IMR-90 (cell line): ENCODE data around the gene OR14C36. TPM values are rescaled to one million over a fixed set of nuclear protein-coding genes. Genes with fewer than 3 reads are reported as not detected.

Source experiments
- ATAC-seq: fragments of 200-7000 bp; cut with Tn5 transposase; 2 replicates; pipeline ENCODE4 v1.9.1; 2020; ENCODE audit warnings: low read depth, mild to moderate bottlenecking, moderate library complexity
- BruUV-seq: library from RNA; stranded (reverse); fragments of 400-500 nt; replicated peaks from 2 replicates; lab custom pipeline; 2021; lab: Mats Ljungman, UMichigan
- CTCF ChIA-PET: fragments of 300-600 bp; formaldehyde crosslinking; extraction: SDS; loops from one replicate; lab custom pipeline; 2021; ENCODE audit warnings: antibody characterized with exemption; lab: Yijun Ruan, JAX
- POLR2A ChIA-PET: fragments of 300-600 bp; sonication (Branson Sonifier 250); formaldehyde crosslinking; loops from one replicate; lab custom pipeline; 2022; ENCODE audit warnings: antibody characterized with exemption; ENCODE audit not compliant: unreplicated experiment; lab: Charles Lee
- DNase-seq: peaks from one replicate; pipeline ENCODE4 v3.0.0; 2013
- H2AFZ ChIP-seq: replicated peaks from 2 replicates; pipeline ENCODE3; 2013; ENCODE audit warnings: low read length, mild to moderate bottlenecking; ENCODE audit not compliant: poor library complexity
- H2AK5ac ChIP-seq: 2 replicates; pipeline ENCODE4 v1.6.1; 2013; ENCODE audit warnings: low read depth, low read length, inconsistent platforms
- H2AK9ac ChIP-seq: replicated peaks from 2 replicates; pipeline ENCODE3; 2013; ENCODE audit warnings: mild to moderate bottlenecking, low read depth, low read length, moderate library complexity; ENCODE audit not compliant: poor library complexity
- H2BK120ac ChIP-seq: 2 replicates; pipeline ENCODE4 v1.6.1; 2013; ENCODE audit warnings: low read depth, low read length, inconsistent platforms
- H2BK15ac ChIP-seq: 3 replicates; pipeline ENCODE4 v1.6.1; 2013; ENCODE audit warnings: low read depth, low read length, inconsistent platforms
- H2BK20ac ChIP-seq: 2 replicates; pipeline ENCODE4 v1.6.1; 2013; ENCODE audit warnings: low read depth, mild to moderate bottlenecking, inconsistent platforms, low read length, moderate library complexity
- H2BK5ac ChIP-seq: 2 replicates; pipeline ENCODE4 v1.6.1; 2013; ENCODE audit warnings: mild to moderate bottlenecking, low read depth, low read length, inconsistent platforms; ENCODE audit not compliant: poor library complexity, severe bottlenecking
- H3K14ac ChIP-seq: replicated peaks from 2 replicates; pipeline ENCODE4 v1.6.1; 2013; ENCODE audit warnings: low read depth, low read length, inconsistent platforms
- H3K18ac ChIP-seq: 2 replicates; pipeline ENCODE4 v1.6.1; 2013; ENCODE audit warnings: low read depth, low read length, control low read depth
- H3K23ac ChIP-seq: 2 replicates; pipeline ENCODE4 v1.6.1; 2013; ENCODE audit warnings: low read depth, low read length, inconsistent platforms
- H3K27ac ChIP-seq: 2 replicates; pipeline ENCODE4 v1.5.1; 2013; ENCODE audit warnings: mild to moderate bottlenecking, control low read depth, low read length; ENCODE audit not compliant: insufficient read depth
- H3K27me3 ChIP-seq: 2 replicates; pipeline ENCODE4 v1.6.1; 2013; ENCODE audit warnings: low read length; ENCODE audit not compliant: control insufficient read depth, insufficient read depth
- H3K36me3 ChIP-seq: 2 replicates; pipeline ENCODE4 v1.6.1; 2013; ENCODE audit warnings: low read length, mixed read lengths; ENCODE audit not compliant: control insufficient read depth, insufficient read depth
- H3K4ac ChIP-seq: 2 replicates; pipeline ENCODE4 v1.6.1; 2013; ENCODE audit warnings: low read depth, low read length, inconsistent platforms
- H3K4me1 ChIP-seq: 2 replicates; pipeline ENCODE4 v1.6.1; 2013; ENCODE audit warnings: low read length, mixed read lengths; ENCODE audit not compliant: control insufficient read depth, insufficient read depth
- H3K4me2 ChIP-seq: 2 replicates; pipeline ENCODE4 v1.6.1; 2013; ENCODE audit warnings: low read depth, mild to moderate bottlenecking, control low read depth, low read length, moderate library complexity
- H3K4me3 ChIP-seq: 2 replicates; pipeline ENCODE4 v1.5.1; 2013; ENCODE audit warnings: low read depth, mild to moderate bottlenecking, control low read depth, low read length, moderate library complexity; ENCODE audit not compliant: insufficient read depth
- H3K56ac ChIP-seq: 2 replicates; pipeline ENCODE4 v1.6.1; 2013; ENCODE audit warnings: low read length, inconsistent platforms; ENCODE audit not compliant: insufficient read depth; ENCODE audit errors: extremely low read depth
- H3K79me1 ChIP-seq, 2 experiments: 2 replicates each; pipeline ENCODE4 v1.6.1; 2013; ENCODE audit warnings: low read length in 2 of 2, inconsistent platforms in 1 of 2, low read depth in 1 of 2
- H3K9ac ChIP-seq: 2 replicates; pipeline ENCODE4 v1.6.1; 2013; ENCODE audit warnings: low read depth, low read length, control low read depth
- H3K9me1 ChIP-seq: 2 replicates; pipeline ENCODE4 v1.6.1; 2013; ENCODE audit warnings: low read length, inconsistent platforms; ENCODE audit not compliant: insufficient read depth
- H3K9me3 ChIP-seq: 2 replicates; pipeline ENCODE4 v1.6.1; 2013; ENCODE audit warnings: low read length; ENCODE audit not compliant: control insufficient read depth, insufficient read depth
- H4K20me1 ChIP-seq: 2 replicates; pipeline ENCODE4 v1.6.1; 2013; ENCODE audit warnings: low read length, inconsistent platforms; ENCODE audit not compliant: insufficient read depth
- H4K5ac ChIP-seq: 2 replicates; pipeline ENCODE4 v1.6.1; 2013; ENCODE audit warnings: mild to moderate bottlenecking, low read depth, low read length, control low read depth
- H4K8ac ChIP-seq, 2 experiments: 2 replicates each; pipeline ENCODE4 v1.6.1; 2013; ENCODE audit warnings: low read depth in 2 of 2, low read length in 2 of 2, control low read depth in 1 of 2, inconsistent platforms in 1 of 2
- H4K91ac ChIP-seq: 2 replicates; pipeline ENCODE4 v1.6.1; 2013; ENCODE audit warnings: low read depth, low read length, inconsistent platforms; ENCODE audit not compliant: insufficient read depth
- CHD1 ChIP-seq: IDR thresholded peaks from 2 replicates; pipeline ENCODE4 v1.6.1; 2012; ENCODE audit warnings: low read depth, low read length, improper control_type of control experiment
- WGBS, 2 experiments: methylation state at CpG; one replicate each; pipeline versions ENCODE4 v1.1.5 to v1.1.7; 2013; ENCODE audit warnings: missing lambda C conversion rate in 2 of 2; ENCODE audit not compliant: insufficient read length in 1 of 2; ENCODE audit errors: extremely low coverage in 2 of 2; 5-methylcytosine and 5-hydroxymethylcytosine counted together
- dilution Hi-C: fragments of 300-500 bp; cut with HindIII; formaldehyde crosslinking; loops from one replicate; pipeline ENCODE4 v1.14.3; 2018; ENCODE audit warnings: low sequenced_read_pairs; ENCODE audit not compliant: unreplicated experiment
- in situ Hi-C: fragments of 300-500 bp; cut with MboI; formaldehyde crosslinking; loops from 3 replicates; pipeline ENCODE4 v1.14.3; 2019; ENCODE audit warnings: low sequenced_read_pairs, inconsistent platforms, mixed read lengths
- intact Hi-C: fragments of 100-400 bp; cut with micrococcal nuclease; formaldehyde crosslinking; loops from 2 replicates; pipeline ENCODE4 v1.10.0; 2022
- polyA plus RNA-seq, 3 experiments: library from polyadenylated mRNA; depleted of rRNA; stranded (reverse); fragments of >200 nt; gene quantifications; 2 replicates each; pipeline ENCODE4 v1.2.3, GENCODE V29; 2012; ENCODE audit warnings: low replicate concordance in 1 of 3
- total RNA-seq: library from RNA; depleted of rRNA; stranded (reverse); fragments of >200 nt; gene quantifications from 2 replicates; pipeline ENCODE4 v1.2.3, GENCODE V29; 2012

OR14C36 gene
- total and polyA plus RNA-seq, 2 of the 4 experiments (the other 2 are of a cell fraction), result not detected

DNA sequence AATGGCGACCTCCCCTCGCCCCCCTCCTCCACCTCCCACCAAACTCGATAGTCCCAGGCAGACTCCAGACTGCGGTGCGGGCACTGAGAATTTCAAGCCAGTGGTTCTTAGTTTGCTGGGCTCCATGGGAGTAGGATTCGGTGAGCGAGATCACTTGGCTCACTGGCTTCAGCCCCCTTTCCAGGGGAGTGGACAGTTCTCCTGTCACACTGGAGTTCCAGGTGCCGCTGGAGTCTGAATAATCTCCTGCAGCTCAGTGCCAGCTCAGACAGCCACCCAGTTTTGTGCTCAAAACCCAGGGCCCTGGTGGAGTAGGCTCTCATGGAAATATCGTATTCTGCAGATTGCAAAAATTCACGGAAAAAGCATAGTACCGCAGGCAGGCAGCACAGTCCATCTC is 31.8 kb upstream of the OR14C36 start:
- Histone ChIP-seq H3K4ac (no peak overlapping the region), H3K18ac (no peak overlapping the region), H3K79me1 (no peaks in the 10 kb centered on the region), H2BK20ac (no peak overlapping the region), H2AFZ (no peak overlapping the region), H4K91ac (no peak overlapping the region), H3K27me3 (no peaks in the 10 kb centered on the region), H3K4me3 (no peak overlapping the region), H3K4me2 (no peak overlapping the region), H3K14ac (no peak overlapping the region), H2AK5ac (no peak overlapping the region), H3K9me3 (peaks cover 18% of the 10 kb centered on the region), H3K36me3 (no peaks in the 10 kb centered on the region), H2BK120ac (no peak overlapping the region), H3K27ac (no peak overlapping the region), H2BK5ac (no peak overlapping the region), H2AK9ac (no peak overlapping the region), H4K8ac (no peak overlapping the region), H4K20me1 (no peaks in the 10 kb centered on the region), H4K5ac (no peak overlapping the region), H3K4me1 (no peaks in the 10 kb centered on the region), H2BK15ac (no peak overlapping the region), H3K56ac (no peak overlapping the region), H3K9ac (no peak overlapping the region), H3K9me1 (no peaks in the 10 kb centered on the region), H3K23ac (no peak overlapping the region)
- intact Hi-C loops (no loop called here), in situ Hi-C loops (no loop called here), dilution Hi-C loops (no loop called here)
- no peak for DNase-seq
- BruUV-seq, result no TSS peak
- no CpG with 5 or more reads among the region's 11 CpGs for WGBS, 2 experiments
- TF ChIP-seq CHD1, result no peak
- ChIA-PET POLR2A (no interaction called here), CTCF (no interaction called here)
- ATAC-seq, result no peak
